NCI-H2227 (cell line): Measurements from ENCODE around the gene AXL.
"Not testable (repeated sequence)": the region's sequence is repeated elsewhere in the genome, so short reads cannot be mapped to it uniquely, and the experiment has no call there.

ENCODE experiments used
- DNase-seq: peaks from one replicate; lab custom pipeline; 2025; ENCODE audit not compliant: unreplicated experiment; lab: John Stamatoyannopoulos, UW

AXL gene

DNA sequence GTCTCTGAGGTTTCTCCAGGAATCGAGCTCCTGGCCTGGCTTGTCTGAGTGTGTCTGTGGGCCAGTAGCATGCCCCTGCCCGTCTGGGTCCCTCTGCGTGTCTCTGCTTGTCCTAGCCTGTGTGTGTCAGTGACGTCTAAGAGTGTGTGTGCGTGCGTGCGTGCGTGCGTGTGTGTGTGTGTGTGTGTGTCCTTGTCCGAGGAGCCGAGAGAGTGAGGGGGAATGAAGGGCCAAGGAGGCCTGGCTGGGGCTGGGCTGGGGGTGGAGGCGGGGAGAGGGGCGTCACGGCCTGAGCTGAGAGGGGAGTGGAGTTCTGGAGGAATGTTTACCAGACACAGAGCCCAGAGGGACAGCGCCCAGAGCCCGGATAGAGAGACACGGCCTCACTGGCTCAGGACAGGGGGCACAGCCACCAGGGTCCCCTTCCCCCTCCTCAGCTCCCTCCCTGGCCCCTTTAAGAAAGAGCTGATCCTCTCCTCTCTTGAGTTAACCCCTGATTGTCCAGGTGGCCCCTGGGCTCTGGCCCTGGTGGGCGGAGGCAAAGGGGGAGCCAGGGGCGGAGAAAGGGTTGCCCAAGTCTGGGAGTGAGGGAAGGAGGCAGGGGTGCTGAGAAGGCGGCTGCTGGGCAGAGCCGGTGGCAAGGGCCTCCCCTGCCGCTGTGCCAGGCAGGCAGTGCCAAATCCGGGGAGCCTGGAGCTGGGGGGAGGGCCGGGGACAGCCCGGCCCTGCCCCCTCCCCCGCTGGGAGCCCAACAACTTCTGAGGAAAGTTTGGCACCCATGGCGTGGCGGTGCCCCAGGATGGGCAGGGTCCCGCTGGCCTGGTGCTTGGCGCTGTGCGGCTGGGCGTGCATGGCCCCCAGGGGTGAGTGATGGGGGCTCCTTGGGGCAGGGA, at the start of gene AXL:
Gene AXL, plus strand, starts transcription at position 609 of the 893 bp plus-strand sequence. Its CDS starts 170 bp downstream, at position 779.
- peak; percentile 70 for DNase-seq

DNA sequence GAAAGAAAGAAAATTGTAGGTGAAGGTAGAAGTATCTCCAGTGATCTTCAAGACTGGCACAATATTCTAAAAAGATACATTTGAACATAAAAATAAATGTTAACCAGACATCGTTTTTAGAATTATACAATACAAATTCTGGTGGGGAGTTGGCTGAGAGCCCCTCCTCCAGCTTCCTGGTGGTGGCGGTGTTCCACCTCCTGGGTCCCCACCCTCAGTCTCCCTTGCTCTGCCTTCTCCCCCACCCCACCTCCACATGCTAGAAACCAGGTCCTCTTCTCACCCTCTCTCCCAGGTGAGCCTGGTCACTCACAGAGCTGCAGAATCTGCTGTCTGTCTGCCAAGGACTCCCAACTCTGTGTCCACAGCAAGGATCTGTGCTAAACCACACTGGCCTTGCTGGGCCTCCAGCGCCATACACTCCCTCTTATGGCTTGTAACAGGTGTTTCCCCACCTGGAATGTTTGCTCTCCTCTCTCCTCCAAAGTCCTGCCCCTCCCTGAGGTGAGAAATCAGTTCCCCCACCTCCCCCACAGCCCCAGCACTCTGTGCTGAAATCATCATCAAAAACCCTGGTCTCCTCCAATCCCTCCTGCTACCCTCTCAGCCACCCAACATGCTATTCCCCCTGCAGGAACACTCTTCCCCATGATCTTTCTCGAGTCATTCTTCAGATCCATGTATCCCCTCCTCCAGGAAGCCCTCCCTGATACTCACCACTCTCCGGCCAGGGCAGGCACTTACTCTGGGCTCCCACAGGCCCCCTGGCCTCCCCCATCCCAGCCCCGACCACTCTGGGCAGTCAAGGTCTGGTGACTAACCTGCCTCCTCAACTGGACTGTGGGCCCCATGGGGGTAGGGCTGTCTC, 46.5 kb upstream of the AXL start:
- DNase-seq, result no peak

DNA sequence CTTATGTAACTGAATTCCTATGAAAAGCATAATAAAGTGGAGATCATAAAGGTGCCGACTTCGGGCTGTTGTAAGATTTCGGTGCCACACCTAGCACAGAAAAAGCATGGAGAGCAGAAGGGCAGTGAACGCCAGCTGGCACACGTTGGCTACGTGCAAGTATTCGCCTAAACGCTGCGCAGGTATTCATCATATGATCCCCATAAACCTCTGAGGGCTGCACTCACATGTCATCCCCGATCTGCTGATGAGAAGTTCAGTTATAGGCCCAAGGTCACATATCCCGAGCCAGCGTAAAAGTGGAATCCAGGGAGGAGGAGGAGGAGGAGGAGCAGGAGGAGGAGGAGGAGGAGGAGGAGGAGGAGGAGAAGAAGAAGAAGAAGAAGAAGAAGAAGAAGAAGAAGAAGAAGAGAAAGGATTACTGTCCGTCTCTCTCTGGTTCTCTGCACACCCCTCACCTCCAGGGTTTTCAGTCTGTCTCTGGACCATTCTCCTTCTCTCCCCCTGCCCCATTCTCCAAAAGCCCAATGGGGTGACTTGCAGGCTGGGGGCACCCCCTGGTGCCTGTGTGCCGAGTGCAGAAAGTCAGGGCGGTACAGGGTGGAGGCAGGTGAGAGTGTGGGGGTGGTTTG, 44.6 kb upstream of the AXL start:
- no peak for DNase-seq

DNA sequence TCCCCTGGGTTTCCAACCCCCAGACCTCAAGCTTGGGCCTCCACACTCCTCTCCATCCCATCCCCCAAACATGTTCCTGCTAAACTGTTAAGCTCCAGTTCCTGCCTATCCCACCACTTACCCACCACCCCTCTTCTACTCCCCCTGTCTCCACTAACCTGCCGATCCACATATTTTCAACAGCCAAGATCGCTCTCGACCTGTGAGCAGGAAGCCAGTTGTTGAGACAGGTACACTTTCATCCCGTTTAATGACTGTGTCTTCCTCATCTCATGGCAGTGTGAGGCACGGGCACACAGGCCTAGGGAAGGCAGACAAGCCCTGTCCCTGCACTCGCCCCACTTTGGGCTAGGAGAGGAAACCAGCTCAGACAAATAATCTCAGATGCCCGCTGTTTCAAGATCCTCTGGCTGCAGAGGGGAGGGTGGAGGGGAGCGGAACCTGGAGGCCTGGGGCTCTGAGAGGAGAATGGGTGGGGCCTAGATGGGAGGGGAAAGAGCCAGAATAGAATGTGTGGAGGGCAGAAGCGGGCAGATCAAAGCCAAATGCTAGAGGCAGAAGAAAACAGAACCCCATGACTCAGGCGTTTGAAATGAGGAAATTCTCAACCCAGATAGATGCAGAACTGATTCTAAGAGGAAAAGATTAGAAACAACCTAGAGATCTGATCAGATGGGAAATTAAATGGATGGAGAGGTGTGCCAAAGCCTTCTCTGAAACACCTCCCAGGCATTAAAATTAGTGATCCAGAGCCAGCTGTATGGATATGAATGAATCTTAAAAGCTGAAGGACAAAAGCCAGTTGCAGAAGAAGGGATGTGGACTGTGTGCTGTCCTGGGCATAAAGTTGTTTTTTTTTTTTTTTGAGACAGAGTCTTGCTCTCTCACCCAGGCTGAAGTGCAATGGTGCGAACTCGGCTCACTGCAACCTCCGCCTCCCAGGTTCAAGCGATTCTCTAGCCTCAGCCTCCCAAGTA, 42.9 kb upstream of the AXL start:
- DNase-seq, result peak; percentile 58

DNA sequence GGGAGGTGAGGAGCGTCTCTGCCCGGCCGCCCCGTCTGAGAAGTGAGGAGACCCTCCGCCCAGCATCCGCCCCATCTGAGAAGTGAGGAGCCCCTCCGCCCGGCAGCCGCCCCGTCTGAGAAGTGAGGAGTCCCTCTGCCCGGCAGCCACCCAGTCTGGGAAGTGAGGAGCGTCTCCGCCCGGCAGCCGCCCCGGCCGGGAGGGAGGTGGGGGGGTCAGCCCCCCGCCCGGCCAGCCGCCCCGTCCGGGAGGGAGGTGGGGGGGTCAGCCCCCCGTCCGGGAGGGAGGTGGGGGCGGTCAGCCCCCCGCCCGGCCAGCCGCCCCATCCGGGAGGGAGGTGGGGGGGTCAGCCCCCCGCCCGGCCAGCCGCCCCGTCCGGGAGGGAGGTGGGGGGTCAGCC, 38.9 kb upstream of the AXL start:
- not testable (repeated sequence) for DNase-seq

DNA sequence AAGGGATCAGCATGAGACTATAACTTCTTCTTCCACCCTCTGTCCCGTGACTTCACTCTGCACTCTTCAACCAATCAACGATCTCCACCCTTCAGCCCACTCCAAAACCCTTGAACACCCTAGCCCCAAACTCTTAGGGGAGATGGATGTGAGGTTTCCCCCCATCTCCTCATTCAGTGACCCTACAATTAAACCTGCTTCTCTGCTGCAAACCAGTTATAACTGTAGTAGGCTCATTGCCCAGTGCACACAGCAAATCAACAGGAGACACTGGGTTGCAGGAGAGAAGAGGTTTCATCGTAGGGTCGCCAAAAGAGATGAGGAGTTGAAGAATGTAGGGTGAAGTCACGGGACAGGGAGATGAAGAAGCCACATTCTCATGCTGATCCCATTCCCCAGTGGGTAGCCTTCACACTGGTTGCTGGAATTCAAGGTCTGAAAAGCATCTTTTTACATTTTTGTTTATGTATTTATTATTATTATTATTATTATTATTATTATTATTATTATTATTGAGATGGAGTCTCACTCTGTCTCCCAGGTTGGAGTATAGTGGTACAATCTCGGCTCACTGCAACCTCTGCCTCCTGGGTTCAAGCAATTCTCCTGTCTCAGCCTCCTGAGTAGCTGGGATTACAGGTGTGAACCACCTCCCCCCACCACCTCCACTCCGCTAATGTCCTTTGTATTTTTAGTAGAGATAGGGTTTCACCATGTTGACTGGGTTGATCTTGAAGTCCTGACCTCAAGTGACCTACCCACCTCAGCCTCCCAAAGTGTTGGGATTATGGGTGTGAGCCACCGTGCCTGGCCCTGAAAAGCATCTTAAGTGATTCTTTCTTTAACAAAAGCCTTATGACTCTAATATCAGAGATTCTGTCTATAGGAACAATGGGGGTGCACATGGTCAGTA, 31.8 kb upstream of the AXL start:
- DNase-seq, result no peak

DNA sequence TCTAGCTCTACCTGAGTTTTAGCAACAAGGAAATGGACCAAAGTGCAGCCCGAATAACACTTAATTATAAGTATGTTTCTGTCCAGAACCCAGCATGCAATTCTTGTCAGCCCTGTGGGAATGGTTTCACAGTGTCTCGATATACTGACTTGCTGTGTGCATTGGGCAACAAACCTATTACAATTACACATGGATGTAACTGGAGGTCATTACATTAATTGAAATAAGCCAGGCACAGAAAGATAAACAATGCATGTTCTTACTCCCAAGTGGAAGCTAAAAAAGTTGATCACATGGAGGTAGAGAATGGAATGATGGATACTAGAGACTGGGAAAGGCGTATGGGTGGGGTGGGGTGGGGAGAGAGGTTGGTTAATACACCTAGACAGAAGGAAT, 31.1 kb upstream of the AXL start:
- DNase-seq, result no peak

DNA sequence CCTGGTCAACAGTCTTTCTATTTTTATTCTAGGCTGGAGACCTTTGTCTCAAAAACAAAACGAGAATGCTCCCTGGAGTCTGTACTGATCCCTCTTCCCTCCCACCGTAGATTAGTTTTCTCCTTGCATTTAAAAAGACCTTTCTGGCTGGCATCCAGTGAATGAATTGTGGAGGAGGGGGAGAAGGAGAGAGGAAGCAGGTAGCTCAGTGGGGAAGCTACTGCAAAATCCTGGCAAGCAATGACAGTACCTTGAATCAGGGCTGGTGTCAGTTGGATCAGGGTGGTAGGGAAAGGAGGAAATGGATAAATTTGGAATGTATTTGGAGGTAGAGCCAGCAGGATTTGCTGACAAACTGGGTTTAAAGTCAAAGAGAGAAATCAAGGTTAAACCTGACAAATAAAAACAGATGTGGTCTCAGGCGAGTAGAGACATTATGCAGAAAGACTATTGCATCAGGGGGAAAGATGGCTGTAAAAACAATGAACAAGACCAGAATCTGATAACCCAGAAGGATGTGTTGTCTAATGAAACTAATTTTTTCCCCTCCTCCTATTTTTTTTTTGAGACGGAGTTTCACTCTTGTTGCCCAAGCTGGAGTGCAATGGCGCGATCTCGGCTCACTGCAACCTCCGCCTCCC, 29.5 kb upstream of the AXL start:
- DNase-seq, result peak; percentile 74

DNA sequence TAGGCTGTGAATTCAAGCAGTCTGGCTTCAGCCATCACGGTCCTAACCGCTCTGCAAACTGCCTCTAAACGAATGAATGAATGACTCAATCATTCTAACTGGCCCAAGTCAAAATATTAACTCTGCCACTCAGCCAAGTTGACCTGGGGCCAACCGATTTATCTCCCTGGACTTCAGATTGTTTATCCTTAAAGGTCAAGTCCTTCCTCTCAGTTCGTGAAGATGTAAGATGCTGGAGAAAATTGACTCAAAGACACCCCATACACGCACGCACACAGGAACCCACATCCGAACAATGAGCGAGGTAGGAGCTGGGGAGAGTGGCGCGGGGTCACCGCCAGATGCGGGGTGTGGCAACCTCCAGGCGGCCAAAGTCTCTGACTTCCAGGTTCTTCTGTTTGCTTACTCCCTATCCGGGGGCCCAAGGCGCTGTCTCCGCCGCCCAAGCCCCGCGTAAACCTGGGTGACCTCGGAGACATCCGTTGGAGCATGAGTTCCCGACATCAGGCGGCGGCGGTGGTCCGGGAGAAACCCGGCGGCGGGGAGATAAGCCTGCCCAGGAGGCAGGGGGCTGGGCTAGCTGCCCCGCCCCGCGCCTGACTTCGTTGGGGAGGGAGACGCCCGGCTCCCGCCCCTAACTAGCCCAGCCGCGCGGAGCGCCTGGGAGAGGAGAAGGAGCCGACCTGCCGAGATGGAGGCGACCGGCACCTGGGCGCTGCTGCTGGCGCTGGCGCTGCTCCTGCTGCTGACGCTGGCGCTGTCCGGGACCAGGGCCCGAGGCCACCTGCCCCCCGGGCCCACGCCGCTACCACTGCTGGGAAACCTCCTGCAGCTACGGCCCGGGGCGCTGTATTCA, 26.2 kb upstream of the AXL start, which contains the start of gene CYP2S1:
Gene CYP2S1, plus strand, starts transcription at position 646 of the 856 bp plus-strand sequence. Its CDS starts 46 bp downstream, at position 692.
- peak; percentile 85 for DNase-seq

DNA sequence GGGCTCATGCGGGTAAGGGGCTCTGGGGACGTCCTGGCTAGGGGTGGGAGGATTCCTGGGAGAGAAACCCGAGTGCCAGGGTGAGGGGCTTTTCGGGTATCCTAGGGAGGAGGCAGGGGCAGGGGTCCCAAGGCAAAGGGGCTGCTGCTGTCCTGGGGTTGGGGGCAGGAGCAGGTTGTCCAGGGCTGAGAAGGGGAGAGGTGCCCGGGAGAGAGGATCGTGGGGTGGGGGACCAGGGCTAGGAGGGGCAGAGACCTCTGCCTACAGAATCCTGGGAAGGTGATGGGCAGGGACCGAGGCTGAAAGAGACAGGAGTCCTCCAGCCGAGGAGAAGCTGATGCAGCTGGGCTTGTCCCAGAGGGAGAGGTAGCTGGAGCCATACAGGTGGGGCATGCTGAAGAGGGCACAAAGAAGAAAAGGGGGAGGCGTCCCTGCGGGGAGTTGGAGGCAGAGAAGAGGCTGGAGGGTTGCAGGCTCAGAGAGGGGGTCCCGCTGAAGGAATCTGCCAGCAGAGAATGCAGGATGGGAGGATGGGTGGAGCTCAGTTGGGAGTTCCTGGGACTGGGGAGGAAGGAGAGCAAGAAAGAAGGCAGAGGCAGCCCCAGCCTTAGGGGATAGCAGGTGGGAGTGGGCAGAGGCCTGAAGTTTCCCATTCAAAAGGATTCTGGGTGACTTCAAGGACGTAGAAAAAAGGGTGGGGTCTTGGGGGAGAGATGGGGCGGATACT, 25.4 kb upstream of the AXL start:
- DNase-seq, result no peak

DNA sequence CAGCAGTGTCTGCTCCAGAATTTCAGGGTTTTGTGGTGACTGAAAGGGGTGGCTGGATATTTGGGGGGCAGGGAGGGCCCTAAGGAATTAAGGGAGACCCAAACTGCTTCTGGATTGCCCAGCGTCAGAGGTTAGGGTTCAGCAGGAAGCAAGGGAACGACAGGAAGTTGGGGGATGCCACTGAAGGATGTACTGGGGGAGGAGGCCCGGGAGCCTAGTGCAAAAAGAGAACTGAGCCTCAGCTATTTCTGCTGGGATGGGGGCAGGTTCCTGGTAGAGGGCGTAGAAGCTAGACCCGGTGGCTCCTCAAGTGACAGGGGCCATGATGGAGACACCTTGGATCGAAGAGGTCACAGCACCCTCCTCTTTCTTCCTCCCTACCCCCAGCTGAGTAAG, 24.9 kb upstream of the AXL start:
- DNase-seq, result no peak

DNA sequence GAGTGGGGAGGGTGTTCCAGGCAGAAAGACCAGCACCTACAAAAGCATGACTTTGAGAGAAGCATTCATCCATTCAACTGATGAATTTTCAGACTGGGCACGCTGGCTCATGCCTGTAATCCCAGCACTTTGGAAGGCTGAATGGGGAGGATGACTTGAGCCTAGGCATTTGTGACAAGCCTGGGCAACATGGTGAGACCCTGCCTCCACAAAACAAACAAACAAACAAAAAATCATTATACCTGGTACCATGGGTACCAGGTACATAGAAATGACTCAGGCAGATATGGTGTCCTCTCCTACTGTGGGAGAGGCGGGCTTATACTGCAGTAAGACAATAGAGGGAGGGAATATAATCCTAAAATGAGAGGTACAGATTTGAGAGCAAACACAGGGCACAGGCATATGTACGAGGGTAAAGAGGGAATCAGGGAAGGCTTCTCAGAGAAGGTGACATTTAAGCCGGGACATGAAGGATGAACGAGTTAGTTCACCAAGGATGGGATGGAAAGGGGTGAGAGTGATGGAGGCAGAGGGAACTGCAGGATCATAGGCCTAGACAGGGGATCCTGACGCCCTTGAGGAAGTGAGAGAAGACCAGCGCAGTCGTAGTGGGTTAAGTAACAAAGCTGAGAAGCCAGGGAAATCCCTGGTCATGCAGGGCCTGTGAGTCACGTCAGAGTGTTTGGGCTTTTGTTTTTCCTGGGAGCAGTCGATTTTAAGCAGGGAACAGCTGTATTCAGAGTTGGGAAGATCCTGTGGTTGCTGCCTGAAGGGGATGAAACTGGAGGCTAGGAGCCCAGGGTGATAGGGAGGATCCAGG, 23.1 kb upstream of the AXL start:
- no peak for DNase-seq

DNA sequence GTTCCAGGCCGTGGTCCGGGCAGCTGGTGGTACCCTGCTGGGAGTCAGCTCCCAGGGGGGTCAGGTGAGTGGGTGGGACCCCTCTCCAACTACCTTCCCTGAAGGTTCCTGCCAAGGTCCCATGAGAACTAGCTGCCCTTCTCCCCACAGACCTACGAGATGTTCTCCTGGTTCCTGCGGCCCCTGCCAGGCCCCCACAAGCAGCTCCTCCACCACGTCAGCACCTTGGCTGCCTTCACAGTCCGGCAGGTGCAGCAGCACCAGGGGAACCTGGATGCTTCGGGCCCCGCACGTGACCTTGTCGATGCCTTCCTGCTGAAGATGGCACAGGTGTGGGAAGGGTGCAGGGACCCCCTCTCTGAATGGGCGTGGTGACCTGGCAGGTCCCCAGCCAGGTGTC, 20.5 kb upstream of the AXL start:
- DNase-seq, result no peak

DNA sequence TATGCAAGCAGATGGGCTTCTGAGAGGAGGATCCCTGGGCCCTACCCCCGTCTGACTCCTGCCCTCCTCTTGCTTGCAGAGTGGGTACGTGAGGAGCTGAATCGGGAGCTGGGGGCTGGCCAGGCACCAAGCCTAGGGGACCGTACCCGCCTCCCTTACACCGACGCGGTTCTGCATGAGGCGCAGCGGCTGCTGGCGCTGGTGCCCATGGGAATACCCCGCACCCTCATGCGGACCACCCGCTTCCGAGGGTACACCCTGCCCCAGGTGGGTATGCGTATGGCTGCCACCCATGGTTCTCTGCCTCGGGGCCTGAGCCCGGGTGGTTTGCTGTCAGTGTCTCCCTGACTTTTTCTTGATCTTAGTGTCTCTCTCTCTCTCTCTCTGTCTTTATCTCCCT, 15.7 kb upstream of the AXL start:
- no peak for DNase-seq

DNA sequence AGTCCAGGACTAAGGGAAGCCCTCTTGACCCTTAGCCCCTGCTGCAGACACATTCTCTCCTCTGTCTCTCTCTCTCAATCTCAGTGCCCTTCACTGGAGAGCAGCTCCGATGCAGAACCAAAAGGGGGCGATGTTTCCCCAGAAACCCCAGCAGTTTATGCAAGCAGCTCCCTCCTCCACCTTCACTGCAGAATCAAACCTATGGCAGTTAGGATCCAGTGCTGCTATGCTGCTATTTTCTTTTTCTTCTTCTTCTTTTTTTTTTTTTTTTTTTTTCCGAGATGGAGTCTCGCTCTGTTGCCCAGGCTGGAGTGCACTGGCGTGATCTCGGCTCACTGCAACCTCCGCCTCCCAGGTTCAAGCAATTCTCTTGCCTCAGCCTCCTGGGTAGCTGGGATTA, 14.7 kb upstream of the AXL start:
- DNase-seq, result peak; percentile 94

DNA sequence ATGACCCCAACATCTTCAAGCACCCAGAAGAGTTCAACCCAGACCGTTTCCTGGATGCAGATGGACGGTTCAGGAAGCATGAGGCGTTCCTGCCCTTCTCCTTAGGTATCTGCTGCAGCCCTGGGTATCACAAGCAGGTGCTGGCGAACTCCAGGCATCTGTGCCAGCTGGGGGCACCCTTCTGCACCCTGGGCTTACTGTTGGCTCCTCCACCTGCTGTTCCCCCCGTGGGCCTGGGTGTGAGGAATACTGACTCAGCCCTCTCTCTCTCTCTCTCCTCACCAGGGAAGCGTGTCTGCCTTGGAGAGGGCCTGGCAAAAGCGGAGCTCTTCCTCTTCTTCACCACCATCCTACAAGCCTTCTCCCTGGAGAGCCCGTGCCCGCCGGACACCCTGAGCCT, 13.0 kb upstream of the AXL start:
- no peak for DNase-seq
